Peyer's patch (tissue), 4 donors: ENCODE results near the gene ATP5F1E. TPM values are rescaled to one million over a fixed set of nuclear protein-coding genes. Genes with fewer than 3 reads are reported as not detected.
"Not testable (repeated sequence)": the region's sequence is repeated elsewhere in the genome, so short reads cannot be mapped to it uniquely, and the experiment has no call there.

Source experiments
- DNase-seq, 3 donors: peaks; one replicate each; pipeline ENCODE4 v3.0.0-alpha.2; 2017 to 2019
- H3K27ac ChIP-seq, 4 donors: fragments of 200-600 bp; sonication (generic); one replicate each; pipeline ENCODE4 v1.5.1; 2016 to 2019
- H3K27me3 ChIP-seq, 2 donors: fragments of 200-600 bp; sonication (generic); one replicate each; pipeline ENCODE4 v1.5.1; 2019
- H3K36me3 ChIP-seq, 3 donors: fragments of 200-600 bp; sonication (generic); one replicate each; pipeline ENCODE4 v1.5.1; 2016 to 2019
- H3K4me1 ChIP-seq, 4 donors: fragments of 200-600 bp; sonication (generic); one replicate each; pipeline ENCODE4 v1.5.1; 2016 to 2019
- H3K4me3 ChIP-seq, 4 donors: fragments of 200-600 bp; sonication (generic); 1 replicate in 3 of 4; 2 replicates in 1 of 4; pipeline ENCODE4 v1.5.1; 2016 to 2019; ENCODE audit warnings: mild to moderate bottlenecking in 1 of 4
- H3K9me3 ChIP-seq, 4 donors: fragments of 200-600 bp; sonication (generic); one replicate each; pipeline ENCODE4 v1.5.1; 2016 to 2019; ENCODE audit warnings: mild to moderate bottlenecking in 1 of 4
- POLR2A ChIP-seq, 2 donors: fragments of 450-650 bp; IDR thresholded peaks; one replicate each; pipeline ENCODE4 v1.5.1; 2017; ENCODE audit warnings: antibody characterized with exemption in 2 of 2, mild to moderate bottlenecking in 2 of 2, moderate library complexity in 2 of 2
- total RNA-seq, 4 donors: library from RNA; depleted of rRNA; stranded (reverse); fragments of >200 nt; gene quantifications; one replicate each; pipeline ENCODE4 v1.1.0, GENCODE V29; 2016
- TF ChIP-seq, protein P1 (sequence below), 6 experiments: fragments of 450-650 bp in 4 of 6; fragments of 200-600 bp in 2 of 6; sonication (generic) in 1 of 6; IDR thresholded peaks; one replicate each; pipeline ENCODE4 v1.5.1; 2017 to 2019; ENCODE audit warnings: antibody characterized with exemption in 6 of 6, mild to moderate bottlenecking in 3 of 6, moderate library complexity in 1 of 6

Gene ATP5F1E
- total RNA-seq, 4 donors from 2014 or later: 20.6 to 34.0 (median 26.8) TPM

DNA sequence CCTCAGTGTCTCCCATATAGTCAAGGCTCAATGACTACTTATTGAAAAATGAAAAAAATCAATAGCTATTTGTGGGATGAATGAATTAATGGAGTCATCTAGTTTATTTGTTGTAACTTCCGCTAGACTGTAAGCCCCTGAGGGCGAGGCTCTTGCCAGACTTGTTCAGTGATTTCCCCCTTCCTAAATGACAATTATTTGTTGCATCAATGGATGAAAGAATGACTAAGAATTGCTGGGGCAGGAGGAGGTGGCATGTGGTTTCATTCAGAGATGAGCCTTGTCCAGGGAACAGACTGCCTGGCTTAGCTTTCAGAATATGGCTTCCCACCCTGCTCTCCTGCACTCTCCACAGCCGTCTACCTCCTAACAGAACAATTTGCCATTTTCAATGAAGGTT, 11.6 kb upstream of the ATP5F1E start:
- Histone ChIP-seq H3K4me3 (no peak overlapping the region), H3K27me3 (no peaks in the 10 kb centered on the region), H3K4me1 (peaks cover 0 to 54% (median 8%) of the 10 kb centered on the region in 4 donors), H3K27ac (peak overlapping the region; percentile 33 to 95 (median 88)), H3K36me3 (no peaks in the 10 kb centered on the region), H3K9me3 (no peaks in the 10 kb centered on the region)
- no peak for TF ChIP-seq POLR2A (IDR thresholded peaks at IDR 0.05)
- TF ChIP-seq, protein P1, sequence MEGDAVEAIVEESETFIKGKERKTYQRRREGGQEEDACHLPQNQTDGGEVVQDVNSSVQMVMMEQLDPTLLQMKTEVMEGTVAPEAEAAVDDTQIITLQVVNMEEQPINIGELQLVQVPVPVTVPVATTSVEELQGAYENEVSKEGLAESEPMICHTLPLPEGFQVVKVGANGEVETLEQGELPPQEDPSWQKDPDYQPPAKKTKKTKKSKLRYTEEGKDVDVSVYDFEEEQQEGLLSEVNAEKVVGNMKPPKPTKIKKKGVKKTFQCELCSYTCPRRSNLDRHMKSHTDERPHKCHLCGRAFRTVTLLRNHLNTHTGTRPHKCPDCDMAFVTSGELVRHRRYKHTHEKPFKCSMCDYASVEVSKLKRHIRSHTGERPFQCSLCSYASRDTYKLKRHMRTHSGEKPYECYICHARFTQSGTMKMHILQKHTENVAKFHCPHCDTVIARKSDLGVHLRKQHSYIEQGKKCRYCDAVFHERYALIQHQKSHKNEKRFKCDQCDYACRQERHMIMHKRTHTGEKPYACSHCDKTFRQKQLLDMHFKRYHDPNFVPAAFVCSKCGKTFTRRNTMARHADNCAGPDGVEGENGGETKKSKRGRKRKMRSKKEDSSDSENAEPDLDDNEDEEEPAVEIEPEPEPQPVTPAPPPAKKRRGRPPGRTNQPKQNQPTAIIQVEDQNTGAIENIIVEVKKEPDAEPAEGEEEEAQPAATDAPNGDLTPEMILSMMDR (IDR thresholded peaks at IDR 0.05): no peak
- no peak for DNase-seq

DNA sequence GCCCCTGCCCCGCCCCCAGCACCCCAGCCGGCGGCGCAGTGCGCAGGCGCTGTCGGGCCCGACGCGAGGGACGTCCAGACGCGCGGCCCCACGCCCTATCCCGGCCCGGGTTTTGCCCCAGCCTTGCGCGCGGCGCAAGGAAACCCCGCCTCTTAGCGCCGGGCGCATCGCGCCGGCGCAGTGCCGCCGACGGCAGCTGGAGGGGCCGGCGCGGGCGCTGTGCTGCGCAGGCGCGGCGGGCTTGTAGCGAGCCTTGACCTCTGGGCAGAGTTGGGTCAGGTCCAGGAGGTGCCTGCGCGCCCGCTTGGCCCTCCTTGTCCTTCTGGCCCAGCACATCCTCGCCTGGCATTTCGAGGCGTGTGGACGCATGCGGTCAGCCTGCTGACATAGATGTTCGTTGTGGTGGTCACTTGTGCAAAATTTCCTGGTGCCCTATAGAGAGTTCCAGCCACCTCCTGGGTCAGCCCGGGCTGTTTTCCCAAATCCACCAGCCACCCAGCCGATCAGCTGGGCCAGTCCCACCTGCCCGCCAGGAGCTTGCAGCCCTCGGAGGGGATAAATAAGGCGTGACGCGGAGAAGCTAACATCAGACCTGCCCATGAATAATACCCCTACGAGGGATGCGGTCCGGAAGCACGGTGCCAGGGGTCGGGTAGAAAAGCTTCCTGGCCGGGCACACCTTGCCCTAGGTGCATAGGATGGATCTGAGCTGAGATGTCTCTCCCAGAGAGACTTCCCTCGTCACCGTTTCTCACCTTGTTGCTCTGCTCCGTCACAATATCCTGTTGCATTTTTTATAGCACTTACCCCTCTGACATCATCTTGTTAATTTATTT, 10.9 kb upstream of the ATP5F1E start:
- peaks cover 0 to 61% (median 8%) of the 10 kb centered on the region in 4 donors for H3K4me1 ChIP-seq
- peak overlapping the region; percentile 84 to 95 (median 92) for H3K27ac ChIP-seq

DNA sequence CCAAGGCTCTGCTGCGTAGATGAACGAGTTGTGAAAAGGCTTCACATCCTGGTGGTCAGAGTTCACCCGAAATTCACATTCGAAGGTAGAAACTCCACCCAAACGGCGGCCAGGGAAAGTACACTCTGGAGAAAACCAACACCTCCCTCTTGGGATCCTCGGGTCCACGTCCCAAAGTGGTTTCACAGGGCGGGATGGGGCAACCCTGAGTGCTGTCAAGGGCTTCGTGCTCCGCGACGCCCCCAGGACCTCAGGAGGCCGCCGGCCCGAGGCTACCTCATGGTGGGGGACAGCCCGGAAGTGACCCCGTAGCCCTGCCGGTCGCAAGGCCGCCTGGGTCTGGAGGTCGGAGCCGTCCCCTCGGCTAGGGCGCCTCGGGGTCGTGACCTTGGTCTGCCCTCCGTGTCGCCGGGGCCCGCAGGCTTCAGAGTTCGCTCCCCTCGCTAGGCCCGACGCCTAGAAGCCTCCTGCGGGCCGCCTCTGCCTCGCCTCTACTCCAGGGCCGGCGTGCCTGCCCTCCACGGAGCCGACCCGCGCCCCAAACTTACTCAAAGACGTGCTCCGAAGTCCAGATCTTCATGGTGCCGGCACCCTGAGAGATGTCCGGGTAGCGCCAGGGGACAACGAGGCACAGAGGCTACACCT, 10.1 kb upstream of the ATP5F1E start, which contains the start of gene PRELID3B:
Gene PRELID3B (minus strand): TSS at position 636 of the 645 bp plus-strand sequence. CDS start 56 bp downstream, at position 580.
- DNase-seq: peak; percentile 38 to 73 (median 68)
- no peaks in the 10 kb centered on the region for H3K27me3 ChIP-seq
- H3K4me3 ChIP-seq: peak within 1 kb of the TSS; percentile 62 to 98 (median 83)
- H3K36me3 ChIP-seq: peaks cover 0 to 10% (median 0%) of the 10 kb centered on the region in 3 donors
- H3K9me3 ChIP-seq: no peaks in the 10 kb centered on the region
- H3K4me1 ChIP-seq: peaks cover 0 to 57% (median 8%) of the 10 kb centered on the region in 4 donors
- TF ChIP-seq POLR2A (IDR thresholded peaks at IDR 0.05): peak; percentile 73 to 86
- TF ChIP-seq, protein P1 (IDR thresholded peaks at IDR 0.05): peak in 1 of 6 experiments; percentile 21
- H3K27ac ChIP-seq: peak within 1 kb of the TSS; percentile 84 to 95 (median 92)

More for the DNA sequence above, 10.9 kb upstream of the ATP5F1E start:
- Histone ChIP-seq H3K36me3 (peaks cover 0 to 3% (median 0%) of the 10 kb centered on the region in 3 donors), H3K27me3 (no peaks in the 10 kb centered on the region), H3K4me3 (peak overlapping the region; percentile 62 to 98 (median 83)), H3K9me3 (no peaks in the 10 kb centered on the region)
- peak in 1 of 2 donors; percentile 23 for TF ChIP-seq POLR2A (IDR thresholded peaks at IDR 0.05)
- TF ChIP-seq, protein P1 (IDR thresholded peaks at IDR 0.05): peak in 3 of 6 experiments; percentile 26 to 40 (median 33)
- DNase-seq: peak; percentile 87 to 97 (median 97)

DNA sequence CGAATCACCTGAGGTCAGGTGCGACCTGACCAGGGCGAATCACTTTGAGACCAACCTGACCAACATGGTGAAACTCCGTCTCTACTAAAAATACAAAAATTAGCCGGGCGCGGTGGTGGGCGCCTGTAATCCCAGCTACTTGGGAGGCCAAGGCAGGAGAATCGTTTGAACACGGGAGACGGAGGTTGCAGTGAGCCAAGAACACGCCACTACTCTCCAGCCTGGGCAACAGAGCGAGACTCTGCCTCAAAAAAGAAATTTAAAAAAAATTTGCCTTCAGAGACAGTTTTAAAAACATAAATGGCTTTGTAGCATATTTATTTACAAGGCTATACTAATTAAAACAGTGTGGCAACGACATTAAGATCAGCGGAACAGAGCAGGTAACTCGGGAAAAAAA, 9.4 kb upstream of the ATP5F1E start:
- Histone ChIP-seq H3K4me1 (peaks cover 0 to 52% (median 8%) of the 10 kb centered on the region in 4 donors), H3K36me3 (peaks cover 0 to 18% (median 0%) of the 10 kb centered on the region in 3 donors), H3K4me3 (peak overlapping the region in 3 of 4 donors; percentile 62 to 98 (median 79)), H3K27ac (peak overlapping the region in 3 of 4 donors; percentile 84 to 95 (median 92))
- H3K9me3 ChIP-seq, H3K27me3 ChIP-seq, DNase-seq: not testable (repeated sequence)

DNA sequence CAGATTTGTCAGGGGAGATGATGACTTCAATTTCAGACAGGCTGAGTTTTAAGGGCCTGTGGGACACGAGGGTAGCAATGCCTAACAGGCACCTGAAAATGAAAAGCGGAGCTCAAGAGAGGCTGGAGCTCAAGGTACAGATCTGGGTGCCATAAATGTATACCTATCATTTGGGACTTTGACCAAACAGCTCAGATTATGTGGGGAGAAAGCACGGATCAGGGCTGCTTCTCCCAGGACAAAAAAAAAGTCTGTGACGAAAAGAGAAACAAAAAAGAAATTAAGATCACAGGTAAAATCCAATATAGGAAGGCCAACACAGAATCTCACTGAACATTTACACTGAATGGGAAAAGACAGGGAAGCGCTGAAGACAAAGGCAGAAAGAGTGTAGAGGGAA, 8.5 kb upstream of the ATP5F1E start:
- H3K4me1 ChIP-seq: peaks cover 0 to 52% (median 8%) of the 10 kb centered on the region in 4 donors
- peaks cover 0 to 26% (median 0%) of the 10 kb centered on the region in 3 donors for H3K36me3 ChIP-seq
- peak overlapping the region in 3 of 4 donors; percentile 84 to 95 (median 92) for H3K27ac ChIP-seq
- DNase-seq: no peak
- TF ChIP-seq, protein P1 (IDR thresholded peaks at IDR 0.05): no peak
- peak; percentile 76 to 90 for TF ChIP-seq POLR2A (IDR thresholded peaks at IDR 0.05)
- no peaks in the 10 kb centered on the region for H3K9me3 ChIP-seq
- H3K27me3 ChIP-seq: no peaks in the 10 kb centered on the region
- H3K4me3 ChIP-seq: peak overlapping the region in 3 of 4 donors; percentile 8 to 98 (median 62)
